GM23338 (cell line): ENCODE measurements around the gene NEK4. TPM values are rescaled to one million over a fixed set of nuclear protein-coding genes. Genes with fewer than 3 reads are reported as not detected.

Experiments
- ATAC-seq: fragments of 200-7000 bp; cut with Tn5 transposase; 3 replicates; pipeline ENCODE4 v1.9.1; 2020
- DNase-seq: peaks from one replicate; pipeline ENCODE4 v3.0.0-alpha.2; 2015; ENCODE audit warnings: low spot score
- H2AFZ ChIP-seq: fragments of 200-600 bp; sonication (generic); 2 replicates; pipeline ENCODE4 v1.8.0; 2016; ENCODE audit warnings: antibody characterized with exemption, mild to moderate bottlenecking, moderate library complexity
- H3F3A ChIP-seq: fragments of 200-600 bp; sonication (generic); replicated peaks from 2 replicates; pipeline ENCODE4 v1.8.0; 2017; ENCODE audit warnings: antibody characterized with exemption, mixed run types, low read depth
- H3K27ac ChIP-seq: fragments of 200-600 bp; sonication (generic); 2 replicates; pipeline ENCODE4 v1.6.1; 2016; ENCODE audit warnings: low read depth
- H3K27me3 ChIP-seq: fragments of 200-600 bp; sonication (generic); 2 replicates; pipeline ENCODE4 v1.8.0; 2016; ENCODE audit warnings: mild to moderate bottlenecking, mixed run types, moderate library complexity; ENCODE audit not compliant: insufficient read depth
- H3K36me3 ChIP-seq: fragments of 200-600 bp; sonication (generic); 2 replicates; pipeline ENCODE4 v1.8.0; 2016; ENCODE audit warnings: mild to moderate bottlenecking; ENCODE audit not compliant: insufficient read depth
- H3K4me1 ChIP-seq: fragments of 200-600 bp; sonication (generic); 2 replicates; pipeline ENCODE4 v1.8.0; 2016; ENCODE audit warnings: mild to moderate bottlenecking, moderate library complexity; ENCODE audit not compliant: insufficient read depth
- H3K4me2 ChIP-seq: fragments of 200-600 bp; sonication (generic); 2 replicates; pipeline ENCODE4 v1.7.1; 2017; ENCODE audit warnings: mixed run types
- H3K4me3 ChIP-seq: fragments of 200-600 bp; sonication (generic); 2 replicates; pipeline ENCODE4 v1.6.1; 2016; ENCODE audit warnings: mixed run types
- H3K79me2 ChIP-seq: fragments of 200-600 bp; sonication (generic); replicated peaks from 2 replicates; pipeline ENCODE4 v1.8.0; 2017; ENCODE audit warnings: mild to moderate bottlenecking; ENCODE audit not compliant: insufficient read depth
- H3K9me2 ChIP-seq: fragments of 200-600 bp; sonication (generic); 2 replicates; pipeline ENCODE4 v1.8.0; 2017; ENCODE audit not compliant: insufficient read depth
- H4K20me1 ChIP-seq: fragments of 200-600 bp; sonication (generic); replicated peaks from 2 replicates; pipeline ENCODE4 v1.8.0; 2017; ENCODE audit warnings: mild to moderate bottlenecking; ENCODE audit not compliant: insufficient read depth
- H3K27ac Mint-ChIP-seq: 2 replicates; pipeline ENCODE4 v1.8.0; 2020; ENCODE audit warnings: inconsistent platforms, mild to moderate bottlenecking, moderate library complexity, mixed read lengths
- H3K27me3 Mint-ChIP-seq: 3 replicates; pipeline ENCODE4 v1.8.0; 2022; ENCODE audit warnings: low read depth, mild to moderate bottlenecking, moderate library complexity, mixed read lengths, inconsistent platforms; ENCODE audit not compliant: insufficient read depth, poor library complexity
- H3K36me3 Mint-ChIP-seq: 3 replicates; pipeline ENCODE4 v1.8.0; 2021; ENCODE audit warnings: low read depth, mild to moderate bottlenecking, inconsistent platforms, moderate library complexity, mixed read lengths
- H3K4me1 Mint-ChIP-seq: 3 replicates; pipeline ENCODE4 v1.8.0; 2020; ENCODE audit warnings: mild to moderate bottlenecking, inconsistent platforms, mixed read lengths
- H3K4me3 Mint-ChIP-seq: 3 replicates; pipeline ENCODE4 v1.8.0; 2021; ENCODE audit warnings: moderate library complexity, mild to moderate bottlenecking, inconsistent platforms, mixed read lengths
- H3K9me3 Mint-ChIP-seq: 3 replicates; pipeline ENCODE4 v1.8.0; 2020; ENCODE audit warnings: moderate library complexity, mild to moderate bottlenecking, inconsistent platforms, mixed read lengths
- CTCF ChIP-seq, 2 experiments: fragments of 200-600 bp in 1 of 2; sonication (generic) in 1 of 2; conservative IDR thresholded peaks; 2 replicates each; pipeline versions ENCODE4 v1.5.1 to v1.6.1; 2016 to 2017; ENCODE audit warnings: antibody characterized with exemption in 2 of 2, low read depth in 2 of 2, mild to moderate bottlenecking in 2 of 2, moderate library complexity in 1 of 2
- EZH2phosphoT487 ChIP-seq: fragments of 200-600 bp; sonication (generic); IDR thresholded peaks from one replicate; pipeline ENCODE4 v1.8.1; 2018; ENCODE audit warnings: antibody characterized with exemption; ENCODE audit not compliant: unreplicated experiment
- JUNB ChIP-seq: IDR thresholded peaks from one replicate; pipeline ENCODE4 v1.6.1; 2016; ENCODE audit warnings: antibody characterized with exemption; ENCODE audit not compliant: unreplicated experiment
- NANOG ChIP-seq: IDR thresholded peaks from 2 replicates; pipeline ENCODE4 v1.6.1; 2016; ENCODE audit warnings: antibody characterized with exemption, borderline replicate concordance
- REST ChIP-seq: IDR thresholded peaks from one replicate; pipeline ENCODE4 v1.6.1; 2018; ENCODE audit warnings: antibody characterized with exemption; ENCODE audit not compliant: unreplicated experiment
- ZNF114 ChIP-seq: fragments of 250-450 bp; sonication (Bioruptor Pico); IDR thresholded peaks from 2 replicates; pipeline ENCODE4 v1.5.0; 2020; ENCODE audit warnings: mild to moderate bottlenecking, moderate library complexity
- ZNF462 ChIP-seq: fragments of 250-450 bp; sonication (Bioruptor Pico); IDR thresholded peaks from 2 replicates; pipeline ENCODE4 v1.5.0; 2020; ENCODE audit warnings: mild to moderate bottlenecking, moderate library complexity
- polyA plus RNA-seq: library from polyadenylated mRNA; unstranded; fragments of >200 nt; fragmentation: Nextera tagmentation; extraction: Ambion mirVana; gene quantifications from 2 replicates; pipeline ENCODE4 v1.2.1, GENCODE V29; 2016
- total RNA-seq: library from RNA; depleted of rRNA; stranded (reverse); fragments of >200 nt; shearing (Covaris generic); gene quantifications from 2 replicates; pipeline ENCODE4 v1.2.3, GENCODE V29; 2014

NEK4 gene
- total and polyA plus RNA-seq, 2 experiments from 2014 or later, result 8.6 to 42.7 TPM

GRCh38 chr3:52819936-52820335 lies 49.2 kb upstream of the NEK4 start (continued):
- no peak for TF ChIP-seq NANOG
- TF ChIP-seq EZH2phosphoT487, result no peak
- TF ChIP-seq REST, result no peak
- TF ChIP-seq JUNB, result no peak

- no peaks in the 10 kb centered on the region; the same call in 1 of the 3 replicates for H3K9me3 Mint-ChIP-seq
- no peak for TF ChIP-seq EZH2phosphoT487
- DNase-seq (no peak), ATAC-seq (no peak)
- Histone ChIP-seq H3K4me3 (no peak overlapping the region), H2AFZ (no peak overlapping the region), H3K27me3 (no peaks in the 10 kb centered on the region), H3K4me2 (no peak overlapping the region), H3K9me2 (no peaks in the 10 kb centered on the region), H4K20me1 (no peaks in the 10 kb centered on the region), H3K36me3 (no peaks in the 10 kb centered on the region), H3K4me1 (peaks cover 7% of the 10 kb centered on the region; the same call in 1 of the 2 replicates), H3F3A (no peaks in the 10 kb centered on the region), H3K79me2 (no peaks in the 10 kb centered on the region), H3K27ac (no peak overlapping the region)
- no peak overlapping the region for H3K4me3 Mint-ChIP-seq
- peaks cover 21% of the 10 kb centered on the region for H3K27me3 Mint-ChIP-seq
- no peak overlapping the region for H3K27ac Mint-ChIP-seq
- peaks cover 18% of the 10 kb centered on the region for H3K4me1 Mint-ChIP-seq
- H3K36me3 Mint-ChIP-seq, result no peaks in the 10 kb centered on the region
Observed at GRCh38 chr3:52817860-52818259, 47.1 kb upstream of the NEK4 start.

- no peaks in the 10 kb centered on the region for H3K79me2 ChIP-seq
- peaks cover 18% of the 10 kb centered on the region for H3K4me1 Mint-ChIP-seq
- no peak overlapping the region for H3K27ac ChIP-seq
- ATAC-seq (no peak), DNase-seq (no peak)
- no peaks in the 10 kb centered on the region for H3F3A ChIP-seq
- peaks cover 7% of the 10 kb centered on the region; the same call in 1 of the 2 replicates for H3K4me1 ChIP-seq
- no peaks in the 10 kb centered on the region for H3K36me3 ChIP-seq
- H3K27me3 ChIP-seq, result no peaks in the 10 kb centered on the region
- H3K4me3 ChIP-seq, result no peak overlapping the region
- no peak overlapping the region for H3K4me3 Mint-ChIP-seq
- no peak overlapping the region for H2AFZ ChIP-seq
- no peaks in the 10 kb centered on the region for H3K9me2 ChIP-seq
- no peaks in the 10 kb centered on the region for H3K36me3 Mint-ChIP-seq
- no peaks in the 10 kb centered on the region; the same call in 1 of the 3 replicates for H3K9me3 Mint-ChIP-seq
- H3K27me3 Mint-ChIP-seq, result peaks cover 21% of the 10 kb centered on the region
- no peak overlapping the region for H3K4me2 ChIP-seq
- H3K27ac Mint-ChIP-seq, result no peak overlapping the region
- H4K20me1 ChIP-seq, result no peaks in the 10 kb centered on the region
- TF ChIP-seq JUNB, result no peak
- no peak for TF ChIP-seq EZH2phosphoT487
- no peak for TF ChIP-seq ZNF114 (CRISPR knock-in tag)
- TF ChIP-seq ZNF462, result no peak
- TF ChIP-seq CTCF (conservative IDR thresholded peaks at IDR 0.05; ENCODE audit: low read depth in 2 of 2), result no peak
Observed at GRCh38 chr3:52817221-52817620, 46.5 kb upstream of the NEK4 start.
